GM21529 (cell line): ENCODE measurements around the gene CEP131.

Experiments used
- ATAC-seq: cut with Tn5 transposase; IDR thresholded peaks from one replicate; pipeline ENCODE4 v1.9.1; 2021; ENCODE audit not compliant: unreplicated experiment

The CEP131 gene

DNA sequence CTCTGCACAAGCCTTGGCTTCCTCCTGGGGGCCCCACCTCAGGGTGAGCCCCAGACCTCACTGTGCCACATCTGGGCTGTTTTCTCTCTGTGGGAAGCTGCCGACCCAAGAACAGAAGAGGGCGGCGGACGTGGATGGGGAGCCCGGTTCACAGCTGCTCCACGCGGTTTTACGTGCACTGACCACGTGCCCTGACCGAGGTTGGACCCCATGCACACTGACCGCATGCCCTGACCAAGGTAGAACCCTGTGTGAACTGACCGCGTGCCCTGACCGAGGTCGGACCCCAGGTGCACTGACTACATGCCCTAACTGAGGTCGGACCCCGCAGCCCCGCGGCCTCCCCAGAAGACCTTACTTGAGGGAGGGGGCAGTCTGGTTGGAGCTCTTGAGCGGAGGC, 19.6 kb downstream of the CEP131 start:
- ATAC-seq, result no peak

DNA sequence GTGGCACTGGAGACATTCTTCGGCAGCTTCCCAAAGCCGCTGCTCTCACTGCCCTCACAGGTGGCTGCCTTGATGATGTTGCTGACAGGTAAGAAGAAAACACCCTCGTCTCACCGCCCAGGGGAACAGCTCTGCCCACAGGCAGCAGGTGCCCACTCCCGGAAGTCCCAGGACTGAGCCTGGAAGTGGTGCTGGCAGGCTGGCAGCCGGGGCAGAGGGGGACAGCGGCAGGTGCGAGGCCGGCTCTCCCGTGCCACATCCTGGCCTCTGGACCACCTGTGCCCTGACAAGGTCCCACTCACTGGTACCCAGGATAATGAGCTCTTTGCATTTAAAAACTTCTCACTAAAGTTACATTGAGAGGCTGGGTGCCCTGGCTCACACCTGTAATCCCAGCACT, 20.4 kb downstream of the CEP131 start:
- no peak for ATAC-seq

DNA sequence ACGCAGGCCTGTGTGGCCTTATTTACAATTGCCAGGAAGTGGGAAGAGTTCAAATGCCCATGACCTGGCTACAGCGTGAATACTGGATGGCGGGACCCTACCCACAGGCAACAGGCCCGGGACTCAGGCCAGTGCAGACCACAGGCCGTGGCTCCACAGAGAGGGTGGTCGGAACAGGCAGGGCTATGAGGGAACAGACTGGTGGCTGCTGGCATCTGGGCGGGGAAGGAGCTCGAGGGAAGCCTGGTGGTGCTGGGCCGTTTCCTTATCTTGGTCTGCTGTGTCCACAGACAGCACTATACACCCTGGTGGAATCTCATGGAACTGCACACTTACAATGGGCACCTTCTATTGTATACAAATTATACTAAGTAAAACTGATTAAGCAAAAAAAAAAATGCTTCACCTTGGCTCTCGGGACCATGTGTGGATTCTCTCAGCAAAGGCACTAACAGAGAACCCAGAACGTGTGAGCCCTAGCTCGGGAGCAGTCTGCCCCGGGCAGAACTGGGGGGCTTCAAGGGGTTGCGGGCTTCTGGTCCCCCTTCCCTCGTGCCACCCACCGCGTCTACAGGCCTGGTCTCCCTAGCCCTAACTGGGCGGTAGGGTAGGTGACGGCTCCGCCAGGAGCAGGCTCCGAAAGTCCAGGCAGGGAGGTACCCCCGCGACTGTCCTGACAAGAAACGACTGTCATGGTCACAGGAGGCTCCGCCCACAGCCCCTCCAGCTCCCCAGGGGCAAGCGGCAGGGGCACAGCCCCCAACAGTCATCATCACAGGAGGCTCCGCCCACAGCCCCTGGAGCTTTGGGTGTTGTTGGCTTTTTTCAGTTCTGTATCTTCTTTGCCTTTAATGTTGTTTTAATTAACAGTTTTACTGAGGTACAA, 21.8 kb downstream of the CEP131 start:
- ATAC-seq, result no peak

DNA sequence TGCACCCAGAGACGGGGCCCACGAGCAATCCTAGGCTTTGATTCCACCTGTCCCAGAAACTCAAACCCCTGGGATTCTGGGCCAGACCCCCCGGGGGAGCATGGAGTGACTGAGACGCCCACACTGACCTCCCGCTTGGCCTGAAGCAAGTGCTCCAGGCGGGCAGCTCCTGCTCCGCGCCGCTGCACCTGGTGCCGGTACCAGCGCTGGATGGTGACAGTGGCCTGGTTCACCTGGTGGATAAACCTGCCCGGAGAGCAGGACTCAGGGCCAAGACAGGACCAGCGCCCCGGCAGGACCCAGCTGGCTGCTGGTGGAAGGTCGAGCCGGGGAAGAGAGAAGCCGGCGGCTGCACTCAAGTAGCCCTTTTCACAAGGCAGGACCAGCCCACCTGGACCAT, 22.6 kb downstream of the CEP131 start:
- ATAC-seq, result no peak

DNA sequence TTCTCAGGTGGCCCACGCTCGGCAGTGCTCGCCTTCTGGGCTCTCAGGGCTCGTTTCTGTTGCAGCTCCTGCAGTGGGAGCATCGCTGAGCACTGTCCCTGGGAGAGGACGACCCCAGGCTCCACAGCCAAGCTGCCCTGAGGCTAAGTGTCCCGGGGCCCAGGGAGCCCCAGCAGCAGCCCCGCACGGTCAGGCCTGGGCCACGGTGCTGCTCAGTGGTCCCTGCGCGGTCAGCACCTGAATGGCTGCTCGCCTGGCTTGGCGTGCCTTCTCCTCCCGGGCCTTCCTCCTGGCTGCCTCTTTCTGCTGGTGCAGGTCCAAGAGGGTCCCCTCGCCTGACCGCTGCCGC, 23.3 kb downstream of the CEP131 start:
- ATAC-seq, result no peak

DNA sequence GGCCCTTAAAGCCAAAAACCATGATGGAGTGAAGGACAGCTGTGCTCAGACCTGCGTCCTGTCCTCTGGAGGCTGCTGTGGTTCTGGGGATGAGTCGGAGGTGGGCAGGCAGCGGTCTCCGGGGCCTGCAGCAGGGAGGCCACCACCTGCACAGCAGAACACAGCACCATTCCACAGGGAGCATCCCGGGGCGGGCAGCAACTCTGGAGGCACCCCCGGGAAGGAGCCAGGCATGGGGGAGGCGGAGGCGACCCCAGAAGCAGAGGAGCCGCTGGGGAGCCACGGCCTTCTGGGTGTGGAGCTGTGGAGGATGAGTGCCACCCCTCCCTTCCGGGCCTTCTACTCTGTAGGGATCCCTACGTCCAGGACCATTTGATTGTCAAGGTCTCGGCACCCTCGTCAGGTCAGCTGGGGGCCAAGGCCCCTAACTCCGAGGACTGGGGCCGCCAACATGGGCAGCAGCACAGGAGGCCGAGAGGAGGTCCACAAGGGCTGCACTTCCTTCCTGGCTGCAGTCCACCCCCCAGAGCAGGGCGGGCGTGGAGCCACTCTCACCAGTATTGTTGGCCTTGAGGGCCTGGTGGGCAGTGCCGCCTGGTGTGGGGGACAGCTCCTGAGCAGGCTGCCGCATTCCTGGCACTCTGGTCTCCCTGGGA, 23.8 kb downstream of the CEP131 start:
- ATAC-seq, result no peak

DNA sequence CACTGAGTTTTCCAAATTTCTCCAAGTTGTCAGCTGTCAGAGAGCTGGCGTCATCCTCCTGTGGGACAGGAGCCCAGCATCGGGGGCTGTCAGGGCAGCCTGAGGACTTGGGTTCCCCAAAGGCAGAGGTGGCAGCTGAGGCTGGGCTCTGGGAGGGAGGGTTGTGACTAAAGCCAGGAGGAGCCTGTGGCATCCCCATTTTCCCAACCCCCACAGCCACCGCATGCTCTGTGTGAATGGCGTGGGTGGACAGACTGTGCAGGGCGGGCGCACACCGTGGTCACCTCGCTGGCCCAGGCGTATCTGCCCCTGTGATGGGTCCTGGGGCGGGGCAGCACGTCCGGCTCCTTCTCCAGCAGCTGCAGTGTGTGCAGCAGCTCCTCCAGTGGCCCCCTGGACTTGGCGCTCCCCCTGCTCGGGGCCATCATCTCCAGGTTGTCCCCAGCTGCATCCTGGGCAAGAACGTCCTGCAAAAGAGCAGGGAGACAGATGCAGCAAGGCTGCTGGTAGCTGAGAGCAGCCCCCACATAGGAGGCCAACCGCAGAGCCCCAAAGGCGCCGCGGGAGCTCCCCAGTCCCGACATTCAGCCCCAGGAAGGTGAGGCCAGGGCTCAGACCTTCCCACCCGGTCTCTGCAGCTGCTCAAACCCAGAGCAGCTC, 24.8 kb downstream of the CEP131 start:
- ATAC-seq, result no peak

DNA sequence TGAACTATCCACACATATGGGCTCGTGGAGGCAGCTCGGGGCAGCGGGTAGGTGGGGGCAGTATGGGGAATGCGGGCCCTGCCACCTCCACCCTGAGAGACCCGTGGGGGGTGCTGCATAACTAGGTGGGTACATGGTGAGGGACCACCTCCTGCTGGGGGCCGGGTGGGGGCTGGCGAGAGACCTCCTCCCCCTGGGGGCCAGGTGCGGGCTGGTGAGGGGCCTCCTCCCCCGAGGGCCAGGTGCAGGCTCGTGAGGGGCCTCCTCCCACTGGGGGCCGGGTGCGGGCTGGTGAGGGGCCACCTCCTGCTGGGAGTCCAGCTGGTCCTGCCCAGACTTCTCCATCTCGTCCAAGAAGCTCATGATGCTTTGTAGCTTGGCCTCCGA, 25.4 kb downstream of the CEP131 start:
- ATAC-seq, result no peak

DNA sequence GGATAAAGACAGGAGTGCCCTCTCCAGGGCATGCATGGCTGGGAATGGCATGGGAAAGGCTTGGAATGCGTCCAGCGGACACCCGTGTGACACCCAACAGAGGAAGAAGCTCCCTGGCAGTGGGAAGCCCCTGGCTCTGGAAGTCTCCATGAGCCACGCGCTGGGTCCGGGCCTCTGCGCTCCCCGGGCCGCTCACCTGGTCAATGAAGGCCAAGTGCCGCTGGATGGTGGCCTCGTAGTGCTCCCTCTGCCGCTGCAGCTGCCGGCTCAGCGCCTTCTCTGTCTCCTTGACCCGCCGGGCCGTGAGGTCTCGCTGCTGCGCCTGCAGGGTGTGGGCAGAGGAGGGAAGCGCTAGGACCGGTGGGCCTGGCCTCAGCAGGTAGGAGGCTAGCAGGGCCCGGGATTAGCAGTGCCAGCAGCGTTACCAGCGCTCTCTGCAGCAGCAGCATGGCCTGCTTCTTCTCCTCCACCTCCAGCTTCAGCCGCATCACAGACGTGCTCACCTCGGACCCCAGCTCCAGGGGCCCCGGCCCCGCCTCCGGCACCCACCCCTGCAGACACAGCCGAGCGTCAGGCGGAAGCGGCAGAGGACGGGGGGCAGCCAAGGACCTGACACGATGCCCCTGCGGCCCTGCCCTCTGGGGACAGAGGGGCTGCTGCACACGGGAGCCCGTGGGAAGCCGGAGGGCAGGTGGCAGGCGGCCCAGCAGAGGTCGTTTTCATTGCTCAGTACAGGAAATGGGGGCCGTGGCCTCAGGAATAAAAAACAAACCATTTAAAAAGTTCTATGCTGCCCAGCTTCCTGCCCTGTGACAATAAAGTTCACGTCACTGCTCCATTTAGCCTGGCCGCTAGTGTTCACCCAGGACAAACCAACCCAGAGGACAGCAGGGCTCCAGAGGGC, 26.0 kb downstream of the CEP131 start:
- no peak for ATAC-seq

DNA sequence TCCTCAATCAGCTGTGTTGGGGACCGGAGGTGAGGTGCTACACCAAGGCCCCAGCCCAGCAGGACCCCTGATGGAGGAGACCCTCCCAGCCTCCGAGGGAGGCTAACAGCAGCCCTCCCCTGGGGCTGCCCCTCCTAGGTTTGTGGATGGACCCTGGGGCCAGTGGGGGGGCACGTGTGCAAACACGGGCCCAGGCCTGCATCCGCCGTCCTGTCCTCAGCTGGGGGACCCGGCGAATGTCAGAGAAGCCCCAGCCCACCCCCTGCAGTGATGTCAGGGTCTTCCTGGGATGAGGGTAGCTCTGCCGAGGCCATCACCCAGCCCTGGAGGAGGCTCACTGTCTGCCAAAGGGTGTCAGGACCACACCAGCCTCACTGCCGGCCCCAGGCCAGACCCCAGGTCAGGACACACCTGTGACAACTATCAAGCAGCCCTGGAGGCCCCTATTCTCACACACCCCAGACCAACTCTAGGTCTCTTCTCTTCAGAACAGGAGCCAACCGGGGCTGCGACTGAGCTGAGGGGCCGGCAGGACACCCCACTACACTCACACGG, 26.7 kb downstream of the CEP131 start:
- ATAC-seq, result no peak

DNA sequence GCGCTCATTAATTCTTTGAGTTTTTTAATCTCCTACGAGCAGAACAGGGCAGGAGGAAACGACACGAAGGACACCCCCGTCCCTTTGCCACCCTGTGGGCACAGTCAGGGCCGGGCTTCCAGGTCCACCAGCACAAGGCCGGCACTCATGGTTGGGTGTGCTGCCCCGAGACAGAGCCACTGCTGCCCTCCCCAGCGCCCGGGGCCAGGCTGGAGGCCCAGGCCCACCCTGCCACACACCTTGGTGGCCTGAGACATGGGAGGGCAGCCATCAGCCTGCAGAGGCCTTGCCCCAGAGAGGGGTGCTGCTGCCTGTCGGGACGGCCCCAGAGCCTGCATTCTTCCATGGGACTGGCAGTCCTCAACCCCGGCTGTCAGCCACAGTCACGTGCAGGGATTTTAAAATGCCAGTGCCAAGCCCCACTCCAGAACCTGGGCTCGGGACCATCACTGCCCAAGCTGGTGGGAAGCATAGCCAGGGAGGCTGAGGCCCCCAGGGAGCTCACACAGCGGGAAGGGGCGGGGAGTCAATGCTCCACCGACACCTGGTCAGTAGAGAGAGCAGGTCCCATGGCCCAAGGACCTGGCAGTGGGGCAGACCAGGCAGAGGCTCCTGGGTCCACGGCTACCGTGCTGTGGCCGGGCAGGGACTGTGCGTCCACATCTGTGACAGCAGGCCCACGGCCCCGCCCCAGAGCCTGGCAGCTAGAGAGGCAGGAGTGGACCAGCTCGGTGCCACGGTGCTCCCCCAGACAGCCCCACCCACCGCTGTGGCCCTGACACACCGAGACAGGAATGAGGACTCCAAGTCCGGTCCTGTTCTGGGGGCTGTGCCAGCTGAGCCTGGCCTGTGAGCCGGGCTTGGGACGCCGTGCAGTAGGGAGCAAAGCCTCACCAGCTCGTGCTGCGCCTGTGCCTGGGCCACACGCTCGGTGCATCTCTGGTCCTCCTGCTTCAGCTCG, 27.5 kb downstream of the CEP131 start:
- no peak for ATAC-seq

DNA sequence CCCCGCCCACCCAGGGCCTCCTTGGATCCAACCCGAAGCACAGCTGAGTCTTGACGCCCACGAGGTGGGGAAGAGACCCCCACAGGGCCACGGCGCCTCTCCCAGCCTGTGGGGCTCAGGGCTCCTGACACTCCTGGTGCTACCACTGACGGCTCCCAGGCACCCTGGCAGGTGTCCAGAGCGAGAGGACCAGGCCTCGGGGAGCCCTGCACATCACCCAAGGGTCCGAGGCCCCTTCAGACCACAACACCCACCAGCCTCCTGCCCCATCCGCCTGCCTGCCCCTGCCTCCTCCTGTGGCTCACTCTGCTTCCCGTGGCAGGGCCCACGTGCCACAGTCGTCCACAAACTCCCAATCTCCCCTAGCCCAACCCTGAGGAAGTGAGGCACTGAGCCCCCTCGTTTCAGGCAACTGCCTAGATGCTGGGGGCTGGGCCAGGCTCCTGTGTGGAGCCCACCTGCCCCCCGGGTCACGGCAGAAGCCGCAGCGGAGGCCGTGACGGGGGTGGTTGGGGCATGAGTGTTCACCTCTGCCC, 28.5 kb downstream of the CEP131 start:
- no peak for ATAC-seq

DNA sequence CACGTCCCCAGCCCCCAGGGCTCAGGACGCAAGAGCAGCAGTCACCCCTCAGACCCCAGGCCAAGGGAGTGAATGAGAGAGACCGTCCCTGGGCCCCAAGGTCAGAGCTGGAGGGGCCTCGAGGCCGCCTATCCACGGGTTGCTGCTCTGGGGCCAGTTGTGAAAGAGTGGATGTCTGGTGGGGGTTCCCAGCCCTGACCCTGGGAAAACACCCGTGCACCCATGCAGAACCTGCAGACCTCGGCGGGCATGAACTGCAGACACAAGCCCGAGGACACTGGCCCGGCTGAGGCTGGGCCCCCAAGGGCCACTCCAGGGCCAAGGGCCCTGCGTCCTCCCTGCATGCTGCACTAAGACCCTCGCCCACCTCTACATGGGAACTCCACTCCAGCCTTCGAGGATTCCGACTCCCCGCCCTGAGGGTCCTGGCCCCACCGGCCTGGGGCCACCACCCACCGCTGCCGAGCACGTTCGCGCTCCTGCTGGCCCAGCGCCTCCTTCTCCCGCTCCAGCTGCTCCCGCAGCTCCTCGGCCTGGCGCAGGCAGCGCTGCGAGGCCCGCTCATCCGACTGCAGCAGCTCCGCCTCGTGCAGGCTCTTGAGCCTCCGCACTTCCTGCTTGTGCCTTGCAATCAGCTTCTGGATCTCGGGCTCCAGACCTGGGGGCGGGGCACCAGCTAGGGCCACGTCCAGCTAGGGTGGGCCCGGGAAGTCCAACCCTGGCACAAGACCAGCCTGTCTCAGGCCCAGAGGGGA, 29.1 kb downstream of the CEP131 start:
- no peak for ATAC-seq

DNA sequence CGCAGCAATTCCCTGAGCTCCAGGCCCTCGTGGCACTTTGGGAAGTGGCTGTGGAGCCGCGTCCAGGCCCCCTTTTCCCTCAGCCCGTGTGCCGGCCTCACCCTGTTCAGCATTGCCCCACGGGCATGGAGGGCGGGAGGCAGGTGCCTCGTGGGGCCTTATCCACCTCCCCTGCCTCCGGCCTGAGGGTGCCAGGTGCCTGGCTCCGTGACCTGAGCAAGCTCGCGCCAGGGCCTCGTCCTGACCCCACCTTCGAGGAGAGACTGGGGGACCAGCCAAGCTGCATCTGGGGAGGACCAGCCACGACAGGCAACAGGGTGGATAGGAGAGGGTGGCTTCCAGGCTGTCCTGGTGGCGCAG, 29.7 kb downstream of the CEP131 start:
- no peak for ATAC-seq

DNA sequence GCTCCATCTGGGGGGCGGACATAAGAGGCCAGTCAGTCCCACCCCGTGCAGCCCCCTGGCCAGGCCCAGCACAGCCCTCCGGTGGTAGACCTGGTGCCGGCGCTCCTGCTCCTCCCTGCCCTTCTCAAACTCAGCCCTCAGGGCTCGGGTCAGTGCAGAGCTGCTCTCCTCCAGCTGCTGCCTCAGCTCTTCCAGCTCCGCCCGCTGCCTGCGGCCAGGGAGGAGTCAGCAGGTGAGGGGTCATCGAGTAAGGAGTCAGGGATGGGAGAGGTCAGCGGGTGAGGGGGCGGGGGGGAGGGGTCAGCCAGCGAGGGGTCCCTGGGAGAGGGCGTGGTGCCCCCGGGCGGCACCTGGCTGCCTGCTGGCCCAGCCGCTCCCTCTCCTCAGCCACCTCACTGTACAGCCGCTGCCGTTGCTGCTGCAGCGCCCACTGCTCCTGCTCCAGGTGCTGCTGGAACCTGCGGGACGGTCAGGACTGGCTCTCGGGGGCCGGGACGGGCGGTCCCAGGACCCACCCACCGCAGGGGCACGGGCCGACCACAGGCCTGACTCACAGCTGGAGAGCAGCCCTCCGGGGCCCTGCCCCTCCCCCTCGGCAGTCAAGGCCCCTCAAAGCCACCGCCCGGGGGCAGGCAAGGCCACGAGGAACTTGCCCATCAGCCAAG, 30.2 kb downstream of the CEP131 start:
- ATAC-seq, result no peak

DNA sequence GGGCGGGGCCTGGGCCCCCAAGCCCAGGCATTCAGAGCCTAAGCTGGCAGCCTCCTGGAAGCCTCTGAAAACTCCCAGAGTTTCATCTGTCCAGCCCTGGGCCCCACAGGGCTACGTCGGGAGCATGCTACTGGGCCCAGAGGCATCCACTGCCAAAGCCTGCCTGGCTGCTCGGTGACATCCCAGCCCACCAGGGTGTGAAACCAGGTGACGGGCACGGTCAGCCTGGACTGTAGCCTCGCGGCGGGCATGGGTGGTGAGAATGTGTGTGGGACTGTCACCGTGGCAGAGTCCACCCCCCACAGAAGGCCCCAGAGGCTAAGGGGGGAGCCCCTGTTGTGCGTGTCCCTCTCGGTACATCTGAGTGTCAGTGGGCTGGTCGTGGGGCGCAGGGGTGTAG, 31.1 kb downstream of the CEP131 start:
- ATAC-seq, result no peak

DNA sequence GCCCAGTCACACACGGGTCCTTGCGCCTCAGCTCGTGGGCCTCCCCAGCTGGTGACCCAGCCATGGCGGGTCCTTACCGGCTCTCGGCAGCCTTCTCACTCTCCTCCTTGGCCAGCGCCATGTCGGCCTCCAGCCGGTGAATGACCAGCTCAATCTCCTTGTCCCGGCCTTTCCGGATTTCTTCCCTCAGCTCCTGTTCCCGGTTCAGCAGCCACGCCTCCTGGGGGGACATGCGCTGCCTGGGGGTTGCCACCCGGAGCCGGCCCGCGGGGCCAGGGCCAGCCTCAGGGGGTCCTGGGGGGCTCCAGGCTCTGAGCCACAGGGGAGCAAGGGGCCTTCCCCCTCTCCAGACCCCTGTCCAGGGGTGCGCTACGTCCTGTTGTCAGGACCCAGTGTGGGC, 31.6 kb downstream of the CEP131 start:
- no peak for ATAC-seq

DNA sequence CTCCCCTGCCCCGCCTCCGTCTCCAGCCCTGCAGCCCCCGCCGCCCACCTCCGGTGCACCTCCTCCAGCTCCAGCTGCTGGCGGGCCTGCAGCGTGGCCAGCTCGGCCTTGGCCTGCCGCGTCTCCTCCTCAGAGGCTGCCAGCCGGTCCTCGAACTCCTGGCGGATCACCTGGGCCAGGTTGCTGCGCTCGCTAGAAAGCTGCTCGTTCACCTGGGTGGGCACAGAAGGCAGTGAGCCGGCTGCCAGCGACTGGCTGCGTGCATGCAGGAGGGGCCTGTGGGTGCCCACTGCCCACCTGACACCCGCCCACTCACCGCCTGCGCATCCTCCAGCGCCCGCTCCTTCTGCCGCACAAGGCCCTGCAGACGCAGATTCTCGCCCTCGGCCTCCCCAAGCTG, 32.2 kb downstream of the CEP131 start:
- no peak for ATAC-seq
